NB4 (cell line): ENCODE results near the gene CXCL6.

Experiments
- DNase-seq: peaks from one replicate; pipeline ENCODE4 v3.0.0; 2010; ENCODE audit warnings: low read depth
- H3K4me3 ChIP-seq: one replicate; pipeline ENCODE4 v1.5.1; 2011; ENCODE audit warnings: mild to moderate bottlenecking, low read depth, low read length, moderate library complexity
- CTCF ChIP-seq: IDR thresholded peaks from one replicate; pipeline ENCODE4 v1.5.1; 2012; ENCODE audit warnings: low read depth, low read length
- MAX ChIP-seq: IDR thresholded peaks from 2 replicates; pipeline ENCODE4 v1.6.1; 2011; ENCODE audit warnings: low read depth, low read length
- MYC ChIP-seq: IDR thresholded peaks from 2 replicates; pipeline ENCODE4 v1.6.1; 2011; ENCODE audit warnings: low read depth, low read length
- POLR2A ChIP-seq: IDR thresholded peaks from 2 replicates; pipeline ENCODE4 v1.6.1; 2011; ENCODE audit warnings: mild to moderate bottlenecking; ENCODE audit not compliant: insufficient read length; ENCODE audit errors: extremely low read depth

CXCL6 gene

GRCh38 chr4:73883306-73883705 lies 46.8 kb downstream of the CXCL6 start:
- TF ChIP-seq CTCF: no peak
- TF ChIP-seq MYC: no peak
- no peak for TF ChIP-seq MAX
- TF ChIP-seq POLR2A: no peak
- peak; percentile 47 for DNase-seq
- no peak overlapping the region for H3K4me3 ChIP-seq

GRCh38 chr4:73885574-73886267 lies 49.2 kb downstream of the CXCL6 start:
- no peak overlapping the region for H3K4me3 ChIP-seq
- no peak for DNase-seq
- TF ChIP-seq MYC (no peak), CTCF (no peak), MAX (no peak), POLR2A (no peak)
